Smooth muscle cell (in vitro differentiated cells): Measurements from ENCODE around the gene ZNF319. TPM values are rescaled to one million over a fixed set of nuclear protein-coding genes. Genes with fewer than 3 reads are reported as not detected.

Source experiments
- DNase-seq: peaks from one replicate; lab custom pipeline; 2025; ENCODE audit not compliant: unreplicated experiment; lab: John Stamatoyannopoulos, UW
- H2AFZ ChIP-seq: fragments of 200-600 bp; sonication (generic); 2 replicates; pipeline ENCODE4 v1.6.0; 2016; ENCODE audit warnings: antibody characterized with exemption, low read depth, mild to moderate bottlenecking
- H3F3A ChIP-seq: fragments of 200-600 bp; sonication (generic); 2 replicates; pipeline ENCODE4 v1.6.0; 2017; ENCODE audit warnings: antibody characterized with exemption, low read depth
- H3K27ac ChIP-seq: fragments of 200-600 bp; sonication (generic); 2 replicates; pipeline ENCODE4 v1.5.1; 2016; ENCODE audit warnings: low read depth, mild to moderate bottlenecking
- H3K27me3 ChIP-seq: fragments of 200-600 bp; sonication (generic); 2 replicates; pipeline ENCODE4 v1.6.1; 2016; ENCODE audit warnings: low read depth, mild to moderate bottlenecking
- H3K36me3 ChIP-seq: fragments of 200-600 bp; sonication (generic); 2 replicates; pipeline ENCODE4 v1.5.1; 2016; ENCODE audit warnings: low read depth
- H3K4me1 ChIP-seq: fragments of 200-600 bp; sonication (generic); 2 replicates; pipeline ENCODE4 v1.5.1; 2016; ENCODE audit warnings: low read depth
- H3K4me2 ChIP-seq: fragments of 200-600 bp; sonication (generic); 2 replicates; pipeline ENCODE4 v1.6.0; 2016; ENCODE audit warnings: mild to moderate bottlenecking
- H3K4me3 ChIP-seq: fragments of 200-600 bp; sonication (generic); 2 replicates; pipeline ENCODE4 v1.5.1; 2016; ENCODE audit warnings: mild to moderate bottlenecking
- H3K79me2 ChIP-seq: fragments of 200-600 bp; sonication (generic); 2 replicates; pipeline ENCODE4 v1.6.0; 2016; ENCODE audit warnings: low read depth, mild to moderate bottlenecking
- H3K9ac ChIP-seq: fragments of 200-600 bp; sonication (generic); 2 replicates; pipeline ENCODE4 v1.6.0; 2016; ENCODE audit warnings: low read depth
- H3K9me3 ChIP-seq: fragments of 200-600 bp; sonication (generic); replicated peaks from 2 replicates; pipeline ENCODE4 v1.5.1; 2016; ENCODE audit warnings: low read depth
- H4K20me1 ChIP-seq: fragments of 200-600 bp; sonication (generic); 2 replicates; pipeline ENCODE4 v1.6.0; 2016; ENCODE audit warnings: low read depth
- CTCF ChIP-seq: fragments of 200-600 bp; sonication (generic); IDR thresholded peaks from 2 replicates; pipeline ENCODE4 v1.5.1; 2017; ENCODE audit warnings: borderline replicate concordance, mild to moderate bottlenecking, antibody characterized with exemption; ENCODE audit not compliant: insufficient read depth, poor library complexity, severe bottlenecking
- WGBS: methylation state at CpG from one replicate; pipeline ENCODE4 v1.1.7; 2016; ENCODE audit warnings: low lambda C conversion rate; 5-methylcytosine and 5-hydroxymethylcytosine counted together
- polyA plus RNA-seq: library from polyadenylated mRNA; unstranded; fragments of >200 nt; fragmentation: Nextera tagmentation; extraction: Ambion mirVana; gene quantifications from 2 replicates; pipeline ENCODE4 v1.2.1, GENCODE V29; 2016
- total RNA-seq: library from RNA; depleted of rRNA; stranded (reverse); fragments of >200 nt; gene quantifications from 2 replicates; pipeline ENCODE4 v1.2.3, GENCODE V29; 2014

The ZNF319 gene
- total and polyA plus RNA-seq, 2 experiments from 2014 or later: 3.1 to 4.0 TPM

- DNase-seq: no peak
- Histone ChIP-seq H3K36me3 (no peaks in the 10 kb centered on the region), H3K9me3 (no peaks in the 10 kb centered on the region), H3K27ac (no peak overlapping the region), H3K9ac (no peak overlapping the region), H3K79me2 (no peaks in the 10 kb centered on the region), H2AFZ (no peak overlapping the region), H3K4me1 (peaks cover 5% of the 10 kb centered on the region), H3K27me3 (no peaks in the 10 kb centered on the region), H3K4me3 (no peak overlapping the region), H4K20me1 (peaks cover 11% of the 10 kb centered on the region), H3F3A (no peaks in the 10 kb centered on the region), H3K4me2 (no peak overlapping the region)
- 94% methylated on average over 5 of the region's 5 CpGs for WGBS
- no peak for TF ChIP-seq CTCF
Measured at GRCh38 chr16:57993897-57994296, 6.6 kb downstream of the ZNF319 start.

GRCh38 chr16:57993438-57993837, 7.0 kb downstream of the ZNF319 start:
- no peak overlapping the region for H3K4me3 ChIP-seq
- no peaks in the 10 kb centered on the region for H3K79me2 ChIP-seq
- 85% methylated on average over 8 of the region's 8 CpGs for WGBS
- no peak overlapping the region for H2AFZ ChIP-seq
- peaks cover 5% of the 10 kb centered on the region for H3K4me1 ChIP-seq
- no peak for DNase-seq
- no peaks in the 10 kb centered on the region for H3K9me3 ChIP-seq
- peaks cover 7% of the 10 kb centered on the region for H4K20me1 ChIP-seq
- no peaks in the 10 kb centered on the region for H3K27me3 ChIP-seq
- no peak for TF ChIP-seq CTCF
- peak overlapping the region; percentile 55 for H3K27ac ChIP-seq
- no peaks in the 10 kb centered on the region for H3F3A ChIP-seq
- no peaks in the 10 kb centered on the region for H3K36me3 ChIP-seq
- no peak overlapping the region for H3K4me2 ChIP-seq
- peak overlapping the region; percentile 45 for H3K9ac ChIP-seq

DNA sequence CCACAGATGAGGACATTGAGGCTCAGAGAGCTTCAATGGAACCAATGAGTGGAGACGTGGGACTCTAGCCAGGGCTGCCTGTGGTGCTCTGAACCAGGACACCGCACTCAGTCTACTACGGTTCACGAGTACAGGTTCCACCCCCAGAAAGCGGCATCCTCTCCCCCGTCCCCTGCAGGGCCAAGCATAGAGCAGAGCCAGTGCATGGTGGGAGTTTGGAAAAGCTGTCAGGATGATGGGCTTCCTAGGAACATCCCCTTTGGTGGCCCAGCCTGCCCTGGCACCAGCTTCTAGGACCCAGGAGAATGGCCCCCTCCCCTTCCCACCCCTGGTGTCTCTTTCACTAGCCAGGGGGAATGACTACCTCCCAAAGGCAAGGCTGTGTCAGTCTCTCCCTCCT, 8.4 kb downstream of the ZNF319 start:
- Histone ChIP-seq H3K79me2 (no peaks in the 10 kb centered on the region), H3K36me3 (no peaks in the 10 kb centered on the region), H3K4me1 (peaks cover 5% of the 10 kb centered on the region), H3K4me3 (no peak overlapping the region), H3F3A (no peaks in the 10 kb centered on the region), H2AFZ (no peak overlapping the region), H3K9me3 (no peaks in the 10 kb centered on the region), H3K9ac (no peak overlapping the region), H3K4me2 (no peak overlapping the region), H3K27ac (no peak overlapping the region), H3K27me3 (no peaks in the 10 kb centered on the region), H4K20me1 (peaks cover 7% of the 10 kb centered on the region)
- 94% methylated on average over 6 of the region's 6 CpGs for WGBS
- DNase-seq: no peak
- TF ChIP-seq CTCF: no peak

DNA sequence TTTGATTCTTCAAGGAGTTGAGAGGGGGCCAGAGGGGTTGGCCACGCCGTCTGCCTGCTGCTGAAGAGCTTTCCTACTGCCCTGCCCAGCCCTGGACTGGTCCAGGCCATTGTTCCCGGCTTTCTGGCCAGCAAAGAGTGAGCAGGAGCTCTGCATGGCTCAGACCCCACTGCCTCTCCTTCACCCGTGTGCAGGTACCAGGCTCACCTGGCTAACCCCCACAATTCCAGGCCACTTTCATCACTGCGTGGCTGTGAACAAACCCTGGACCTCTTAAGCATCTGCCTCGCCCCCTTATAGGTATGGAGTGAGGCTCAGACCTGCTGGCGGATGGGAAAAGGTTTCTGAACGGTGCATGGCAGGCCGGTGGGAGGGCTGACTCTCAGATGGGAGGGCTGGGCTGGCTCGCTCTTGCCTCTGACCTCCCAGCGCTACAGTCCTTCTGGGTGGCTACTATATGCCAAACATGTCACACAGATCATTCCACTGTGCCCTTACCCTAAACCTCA, 8.9 kb downstream of the ZNF319 start:
- Histone ChIP-seq H2AFZ (no peak overlapping the region), H3F3A (no peaks in the 10 kb centered on the region), H3K27ac (no peak overlapping the region), H3K36me3 (no peaks in the 10 kb centered on the region), H3K9me3 (no peaks in the 10 kb centered on the region), H3K4me3 (no peak overlapping the region), H4K20me1 (peaks cover 7% of the 10 kb centered on the region), H3K27me3 (no peaks in the 10 kb centered on the region), H3K79me2 (no peaks in the 10 kb centered on the region), H3K4me1 (peaks cover 5% of the 10 kb centered on the region), H3K9ac (no peak overlapping the region), H3K4me2 (no peak overlapping the region)
- WGBS: 94% methylated on average over 11 of the region's 11 CpGs
- DNase-seq: no peak
- TF ChIP-seq CTCF: no peak
